ENCODE data around the gene PDGFRA.

Gene PDGFRA

GRCh38 chr4:54192811-54193210 lies 36.3 kb upstream of the PDGFRA start:
- TF ChIP-seq CTCF (IDR thresholded peaks at IDR 0.05; ENCODE audit: extremely low read depth, missing control alignments), result no peak
- DNase-seq (ENCODE audit: low spot score), result no peak

- no peak for DNase-seq (ENCODE audit: low spot score)
- no peak for TF ChIP-seq CTCF (IDR thresholded peaks at IDR 0.05; ENCODE audit: extremely low read depth, missing control alignments)
Observed at GRCh38 chr4:54197926-54198325, 31.2 kb upstream of the PDGFRA start.

- no peak for DNase-seq (ENCODE audit: low spot score)
- no peak for TF ChIP-seq CTCF (IDR thresholded peaks at IDR 0.05; ENCODE audit: extremely low read depth, missing control alignments)
Observed at GRCh38 chr4:54199919-54200318, 29.2 kb upstream of the PDGFRA start.

GRCh38 chr4:54209617-54210016 lies 19.5 kb upstream of the PDGFRA start:
- no peak for DNase-seq (ENCODE audit: low spot score)
- TF ChIP-seq CTCF (IDR thresholded peaks at IDR 0.05; ENCODE audit: extremely low read depth, missing control alignments), result no peak

GRCh38 chr4:54213001-54213400 lies 16.1 kb upstream of the PDGFRA start:
- no peak for TF ChIP-seq CTCF (IDR thresholded peaks at IDR 0.05; ENCODE audit: extremely low read depth, missing control alignments)
- DNase-seq (ENCODE audit: low spot score), result no peak

GRCh38 chr4:54213761-54214160 lies 15.3 kb upstream of the PDGFRA start:
- no peak for DNase-seq (ENCODE audit: low spot score)
- no peak for TF ChIP-seq CTCF (IDR thresholded peaks at IDR 0.05; ENCODE audit: extremely low read depth, missing control alignments)

- no peak for TF ChIP-seq CTCF (IDR thresholded peaks at IDR 0.05; ENCODE audit: extremely low read depth, missing control alignments)
Observed at GRCh38 chr4:54215379-54216077, 13.6 kb upstream of the PDGFRA start.

More at GRCh38 chr4:54215379-54216077, 13.6 kb upstream of the PDGFRA start:
- no peak for DNase-seq (ENCODE audit: low spot score)

Data from GM20000 (cell line).